Epithelial cell of prostate (primary cell): ENCODE data around the gene MRPS11.
A peak's percentile ranks its signal among the peaks of the same experiment; 100 is the strongest.
"Not testable (repeated sequence)": the region's sequence is repeated elsewhere in the genome, so short reads cannot be mapped to it uniquely, and the experiment has no call there.

Source experiments
- DNase-seq: peaks from one replicate; pipeline ENCODE4 v3.0.0-alpha.2; 2011; ENCODE audit warnings: low read depth, low spot score
- H3K27ac ChIP-seq: fragments of 450-650 bp; 2 replicates; pipeline ENCODE4 v1.5.1; 2017; ENCODE audit warnings: mild to moderate bottlenecking

The MRPS11 gene

GRCh38 chr15:88467073-88467934, at the start of gene MRPS11, which contains the start of gene MRPL46:
Gene MRPS11, plus strand, starts transcription at chr15:88467708. Its CDS starts 10 bp downstream, at chr15:88467718.
Gene MRPL46, minus strand, starts transcription at chr15:88467388. Its CDS starts 11 bp downstream, at chr15:88467377.
- H3K27ac ChIP-seq = peak within 1 kb of the TSS; percentile 60
- DNase-seq = no peak

- H3K27ac ChIP-seq = no peak overlapping the region
- DNase-seq = peak; percentile 31
Observed at GRCh38 chr15:88419830-88420229, 47.7 kb upstream of the MRPS11 start.

GRCh38 chr15:88423331-88423730, 44.2 kb upstream of the MRPS11 start:
- no peak for DNase-seq
- H3K27ac ChIP-seq = no peak overlapping the region

- DNase-seq = no peak
- H3K27ac ChIP-seq = no peak overlapping the region
Observed at GRCh38 chr15:88426304-88426703, 41.2 kb upstream of the MRPS11 start.

GRCh38 chr15:88428053-88428452, 39.5 kb upstream of the MRPS11 start:
- H3K27ac ChIP-seq = no peak overlapping the region
- DNase-seq = no peak

GRCh38 chr15:88428805-88429605, 38.5 kb upstream of the MRPS11 start:
- no peak overlapping the region for H3K27ac ChIP-seq
- no peak for DNase-seq

- DNase-seq = no peak
- no peak overlapping the region for H3K27ac ChIP-seq
Observed at GRCh38 chr15:88430051-88430450, 37.5 kb upstream of the MRPS11 start.

- DNase-seq = no peak
- no peak overlapping the region for H3K27ac ChIP-seq
Observed at GRCh38 chr15:88431441-88431840, 36.1 kb upstream of the MRPS11 start.

GRCh38 chr15:88433046-88433685, 34.3 kb upstream of the MRPS11 start:
- no peak overlapping the region for H3K27ac ChIP-seq
- DNase-seq = no peak

GRCh38 chr15:88434106-88434505, 33.4 kb upstream of the MRPS11 start:
- not testable (repeated sequence) for DNase-seq, H3K27ac ChIP-seq

GRCh38 chr15:88438181-88438580, 29.3 kb upstream of the MRPS11 start:
- H3K27ac ChIP-seq = no peak overlapping the region
- DNase-seq = no peak

- H3K27ac ChIP-seq = no peak overlapping the region
- DNase-seq = peak; percentile 72
Observed at GRCh38 chr15:88440021-88440420, 27.5 kb upstream of the MRPS11 start.

- H3K27ac ChIP-seq = no peak overlapping the region
- DNase-seq = no peak
Observed at GRCh38 chr15:88441076-88441730, 26.3 kb upstream of the MRPS11 start.

GRCh38 chr15:88447206-88447605, 20.3 kb upstream of the MRPS11 start:
- no peak overlapping the region for H3K27ac ChIP-seq
- DNase-seq = no peak

GRCh38 chr15:88447741-88448140, 19.8 kb upstream of the MRPS11 start:
- no peak overlapping the region for H3K27ac ChIP-seq
- no peak for DNase-seq

- no peak for DNase-seq
- no peak overlapping the region for H3K27ac ChIP-seq
Observed at GRCh38 chr15:88448991-88449461, 18.5 kb upstream of the MRPS11 start.

- no peak overlapping the region for H3K27ac ChIP-seq
- no peak for DNase-seq
Observed at GRCh38 chr15:88449581-88449980, 17.9 kb upstream of the MRPS11 start.

- no peak overlapping the region for H3K27ac ChIP-seq
- DNase-seq = no peak
Observed at GRCh38 chr15:88450125-88450798, 17.2 kb upstream of the MRPS11 start.

GRCh38 chr15:88453651-88454050, 13.9 kb upstream of the MRPS11 start:
- H3K27ac ChIP-seq = no peak overlapping the region
- DNase-seq = no peak
